ENCODE measurements around the gene ZNF716. TPM values are rescaled to one million over a fixed set of nuclear protein-coding genes. Genes with fewer than 3 reads are reported as not detected.

ZNF716 gene
- total RNA-seq, 6 experiments from 2014 or later = not detected

GRCh38 chr7:57505176-57505575 is 55.2 kb downstream of the ZNF716 start:
- H3K4me1 ChIP-seq = no peaks in the 10 kb centered on the region

More at GRCh38 chr7:57505176-57505575, 55.2 kb downstream of the ZNF716 start:
- H3K4me3 ChIP-seq = no peak overlapping the region
- TF ChIP-seq CTCF (IDR thresholded peaks at IDR 0.05) (no peak), POLR2A (IDR thresholded peaks at IDR 0.05) (no peak)
- 50% methylated on average over 1 of the region's 1 CpG for WGBS (ENCODE audit: insufficient coverage, low coverage, low lambda C conversion rate, missing lambda C conversion rate)
- H3K36me3 ChIP-seq = no peaks in the 10 kb centered on the region
- H3K27me3 ChIP-seq = no peaks in the 10 kb centered on the region
- DNase-seq (no peak), ATAC-seq (no peak)
- no peaks in the 10 kb centered on the region for H3K9me3 ChIP-seq
- no peak overlapping the region for H3K27ac ChIP-seq
- intact Hi-C loops (cut with DNase I) = no loop called here

MicroRNAs encoded within 50 kb of the gene (microRNA counts, 767-probe panel; counts per million panel counts)
- 237 counts per million for microRNA hsa-miR-3147

Small RNAs within 50 kb of the gene (microRNA-seq; reads per million reads assigned to microRNA genes)
- gene MIR3147 = 0 reads per million in 2 donors

Small RNAs within 50 kb of the gene (small RNA-seq; reads per million reads assigned to genes)
- gene MIR3147 = 0 reads per million in 2 experiments

All from right lobe of liver (tissue), 6 donors.